ENCODE measurements around the gene PEMT.
"Not testable (repeated sequence)": the region's sequence is repeated elsewhere in the genome, so short reads cannot be mapped to it uniquely, and the experiment has no call there.

PEMT gene

DNA sequence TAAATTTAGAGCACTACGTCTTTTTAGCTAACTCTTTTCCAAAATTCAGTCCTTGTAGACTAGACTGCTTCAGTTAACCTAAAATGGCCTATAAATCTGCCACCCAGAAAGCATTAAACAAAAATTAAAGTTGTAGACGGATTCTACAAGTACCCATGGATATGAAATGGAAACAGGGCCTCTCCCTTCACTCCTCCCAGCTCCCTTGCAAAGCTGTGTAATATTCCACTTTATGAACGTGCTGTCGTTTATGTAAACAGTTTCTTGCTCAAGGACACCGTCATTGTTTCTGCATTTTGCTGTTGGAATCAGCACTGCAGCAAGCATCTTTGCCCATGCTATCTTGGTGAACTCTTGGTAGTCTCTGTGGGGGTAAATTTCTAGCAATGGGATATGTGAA is 109.6 kb downstream of the PEMT start:
- DNase-seq, result no peak

DNA sequence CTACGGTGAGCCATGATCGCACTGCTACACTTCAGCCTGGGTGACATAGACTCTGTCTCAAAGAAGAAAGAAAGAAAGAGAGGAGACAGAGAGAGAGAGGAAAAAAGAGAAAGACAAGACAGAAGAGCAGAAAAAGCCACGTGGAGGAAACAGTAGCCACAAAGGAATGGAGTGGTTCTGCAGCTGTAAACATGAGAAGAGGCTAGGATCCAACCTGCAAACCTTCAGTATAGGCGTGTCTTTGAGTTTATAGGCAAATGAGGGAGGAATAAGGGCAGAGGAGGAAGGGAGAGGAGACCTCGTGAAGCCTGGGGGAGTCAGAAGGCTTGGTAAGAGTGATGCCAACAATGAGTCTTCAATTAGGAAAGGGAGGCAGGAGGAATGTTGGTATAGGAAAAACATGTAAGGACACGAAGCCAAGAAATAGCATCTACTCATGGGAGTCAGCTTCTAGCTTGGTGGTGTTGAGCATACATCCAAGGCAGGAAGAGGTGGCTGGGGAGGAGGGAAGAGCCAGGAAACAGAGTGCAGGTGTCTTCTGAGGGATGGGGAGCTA is 110.8 kb downstream of the PEMT start:
- no peak for DNase-seq

DNA sequence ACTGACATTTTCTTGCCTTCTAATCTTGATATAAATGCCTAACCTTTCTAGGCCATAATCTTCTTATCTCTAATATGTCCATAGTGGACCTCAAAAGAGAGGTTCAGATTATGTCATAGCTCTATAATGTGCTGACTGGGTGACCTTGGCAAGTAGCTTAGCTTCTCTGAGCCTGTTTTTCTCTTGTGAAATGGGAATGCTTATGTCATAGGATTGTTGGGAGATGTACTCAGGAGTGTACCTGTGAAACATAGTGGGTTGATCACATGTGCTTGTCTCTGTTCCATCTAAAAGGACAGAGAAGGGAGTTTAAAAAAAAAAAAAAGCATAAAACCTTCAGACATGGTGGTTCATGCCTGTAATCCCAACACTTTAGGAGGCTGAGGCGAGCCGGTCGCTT is 112.3 kb downstream of the PEMT start:
- DNase-seq, result no peak

DNA sequence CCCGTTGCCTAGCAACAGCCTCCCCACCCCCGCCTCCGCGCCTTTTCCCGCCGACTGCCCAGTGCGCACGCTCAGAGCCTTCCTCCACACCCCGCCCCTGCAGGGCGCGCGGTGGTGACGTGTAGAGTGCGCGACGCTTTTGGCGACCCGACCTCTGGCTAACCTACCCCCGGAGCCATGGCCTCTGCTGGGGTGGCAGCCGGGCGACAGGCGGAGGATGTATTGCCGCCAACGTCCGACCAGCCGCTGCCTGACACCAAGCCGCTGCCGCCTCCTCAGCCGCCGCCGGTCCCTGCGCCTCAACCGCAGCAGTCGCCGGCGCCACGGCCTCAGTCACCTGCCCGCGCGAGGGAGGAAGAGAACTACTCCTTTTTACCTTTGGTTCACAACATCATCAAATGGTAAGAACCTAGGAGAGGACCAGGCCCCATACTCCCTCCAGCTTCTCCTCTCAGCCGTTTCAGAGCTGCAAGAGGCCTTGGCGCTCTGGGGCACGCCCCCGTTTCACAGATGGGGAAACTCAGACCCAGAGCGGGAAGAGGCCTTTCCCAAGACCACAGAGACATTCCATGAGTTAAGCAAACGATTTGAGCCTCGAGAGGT is 114.5 kb downstream of the PEMT start, which contains the start of gene MED9:
MED9 (plus strand) TSS at position 136 of the 603 bp plus-strand sequence; CDS start at position 178, 42 bp downstream.
- peak; percentile 89 to 94 (median 93) for DNase-seq

DNA sequence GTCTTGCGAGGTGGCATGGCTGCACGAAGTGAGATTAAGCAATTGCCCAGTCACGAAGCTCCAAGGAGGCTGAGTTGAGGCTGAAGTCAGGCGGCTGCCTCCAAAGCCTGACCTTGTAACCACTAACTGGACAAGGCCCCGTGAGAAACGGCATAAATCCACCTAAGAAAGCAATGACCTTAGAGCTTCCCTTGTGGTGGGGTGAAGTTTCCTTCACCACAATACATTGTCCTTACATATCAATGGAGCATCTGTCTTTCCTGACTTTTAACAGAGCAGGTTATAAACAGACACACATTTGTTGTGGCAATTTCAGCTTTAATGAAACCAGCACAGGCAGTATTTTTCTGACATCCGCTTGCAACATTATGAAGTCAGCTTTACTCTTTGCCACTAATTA is 117.2 kb downstream of the PEMT start:
- DNase-seq, result no peak

DNA sequence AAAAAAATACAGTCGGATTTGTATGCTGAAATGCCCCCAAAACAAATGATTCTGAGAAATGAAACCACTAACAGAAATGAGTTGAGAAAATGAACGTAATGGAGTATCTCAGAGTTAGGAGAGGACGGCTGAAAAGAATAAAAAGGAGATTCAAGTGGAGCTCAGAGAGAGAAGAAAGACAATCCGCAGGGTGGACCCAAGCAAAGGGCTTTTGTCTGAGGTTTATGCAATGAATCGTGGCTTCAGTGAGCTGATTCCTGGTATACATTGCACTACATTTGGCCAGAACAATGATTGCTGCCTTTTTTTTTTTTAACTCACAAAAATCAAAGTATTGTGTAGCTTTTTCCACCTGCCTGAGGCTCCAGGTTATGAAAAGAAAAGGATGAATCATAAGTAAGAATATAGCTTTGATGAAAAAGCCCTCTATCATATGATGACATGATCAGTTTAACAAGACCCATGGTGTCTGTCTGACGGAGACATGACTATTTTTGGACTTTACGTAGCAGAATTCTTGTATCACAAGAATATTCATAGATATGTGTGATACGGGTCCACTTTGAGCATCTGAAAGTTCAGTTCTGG is 119.1 kb downstream of the PEMT start:
- no peak for DNase-seq

DNA sequence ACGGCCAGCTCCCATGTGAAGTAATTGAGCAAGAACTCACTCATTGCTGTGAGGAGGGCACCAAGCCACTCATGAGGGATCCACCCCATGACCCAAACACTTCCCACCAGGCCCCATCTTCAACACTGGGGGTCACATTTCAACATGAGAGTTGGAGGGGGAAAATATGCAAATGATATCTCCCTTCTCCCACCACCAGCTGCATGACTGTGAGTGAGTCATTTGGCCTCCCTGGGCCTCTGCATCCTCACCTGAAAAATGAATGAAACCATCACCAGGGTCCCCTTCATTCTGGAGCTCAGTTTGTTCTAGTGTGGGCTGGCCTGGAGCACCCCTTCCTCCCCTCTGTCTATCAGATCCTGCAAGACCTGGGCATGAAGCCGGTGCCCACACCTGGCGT is 121.5 kb downstream of the PEMT start:
- DNase-seq, result no peak

DNA sequence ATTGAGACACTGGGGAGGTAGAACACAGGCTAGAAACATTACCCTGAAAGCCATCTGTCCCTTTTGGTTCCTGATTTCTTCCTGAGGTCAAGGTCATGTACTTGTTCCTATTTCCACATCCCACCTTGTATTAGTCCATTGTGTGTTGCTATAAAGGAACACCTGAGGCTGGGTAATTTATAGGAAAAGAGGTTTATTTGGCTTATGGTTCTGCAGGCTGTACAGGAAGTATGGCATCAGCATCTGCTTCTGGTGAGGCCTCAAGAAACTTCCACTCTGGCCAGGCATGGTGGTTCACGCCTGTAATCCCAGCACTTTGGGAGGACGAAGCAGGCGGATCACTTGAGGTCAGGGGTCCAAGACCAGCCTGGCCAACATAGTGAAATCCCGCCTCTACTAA is 122.2 kb downstream of the PEMT start:
- no peak for DNase-seq

DNA sequence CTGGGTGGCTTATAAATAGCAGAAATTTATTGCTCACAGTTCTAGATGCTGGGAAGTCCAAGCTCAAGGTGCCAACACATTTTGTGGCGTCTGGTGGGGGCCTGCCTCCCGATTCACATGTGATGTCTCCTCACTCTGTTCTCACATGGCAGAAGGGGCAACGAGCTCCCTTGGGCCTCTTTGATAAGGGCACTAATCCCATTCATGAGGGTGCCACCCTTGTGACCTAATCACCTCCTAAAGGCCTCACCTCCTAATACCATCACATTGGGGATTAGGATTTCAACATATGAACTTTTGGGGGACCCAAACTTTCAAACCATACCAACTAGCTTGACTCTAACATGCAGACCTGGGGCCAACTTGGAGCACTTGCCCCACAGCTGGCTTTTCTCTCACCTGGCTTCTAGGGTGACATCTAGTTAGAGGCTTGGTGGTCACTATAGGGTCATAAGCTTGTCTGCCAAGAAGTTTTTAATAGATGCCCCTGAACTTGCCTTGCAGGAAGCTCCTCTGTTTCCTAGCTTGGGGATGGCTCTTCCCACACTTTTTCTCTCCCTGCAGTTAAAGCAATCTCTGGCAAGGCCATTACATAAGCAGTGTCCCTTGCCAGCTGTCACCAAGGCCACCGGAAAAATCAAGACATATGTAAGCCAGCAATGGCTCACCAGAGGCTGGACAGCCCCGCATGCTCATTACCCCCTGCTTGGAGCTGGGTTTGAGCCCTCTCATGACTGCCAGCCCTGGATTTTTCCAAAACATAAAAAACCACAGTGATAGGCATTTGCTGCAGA is 123.1 kb downstream of the PEMT start:
- DNase-seq, result no peak

DNA sequence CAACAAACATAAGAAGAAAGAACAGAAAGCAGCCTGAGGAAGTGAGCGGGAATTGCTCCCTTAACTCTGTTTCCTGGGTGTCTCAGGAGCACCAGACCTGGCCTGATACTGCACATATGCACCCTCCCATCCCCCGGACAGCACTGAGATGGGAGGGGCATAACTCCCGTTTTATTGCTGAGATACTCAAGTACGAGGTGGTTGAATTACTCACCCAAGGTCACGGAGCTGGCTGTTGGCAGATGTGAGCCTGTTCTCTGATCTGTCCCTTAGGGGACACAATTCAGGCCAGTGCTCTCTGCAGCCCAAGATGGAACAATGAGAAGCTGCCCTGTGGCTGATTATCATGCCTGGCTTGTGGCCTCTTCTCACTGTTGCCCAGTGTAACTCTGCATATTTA is 123.8 kb downstream of the PEMT start:
- DNase-seq, result no peak

DNA sequence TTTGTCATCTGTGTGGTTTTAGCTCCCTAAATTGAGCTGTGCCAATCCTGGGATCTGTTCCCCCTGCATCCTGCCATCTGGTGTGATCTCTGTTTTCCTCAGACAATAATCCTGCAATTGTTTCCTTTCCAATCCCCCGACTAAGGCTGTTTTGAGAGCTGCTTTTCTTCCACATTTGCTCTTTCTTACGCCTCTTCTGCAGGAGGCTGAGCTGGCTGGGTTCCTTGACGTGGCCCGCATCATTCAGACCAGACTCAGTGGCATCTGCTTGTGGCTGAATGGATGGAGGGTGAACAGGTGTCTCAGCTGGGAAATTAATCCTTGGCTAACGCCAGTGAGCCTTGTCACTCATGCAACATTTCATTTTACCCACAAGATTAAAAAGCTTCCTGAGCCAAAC is 124.5 kb downstream of the PEMT start:
- DNase-seq, result no peak

DNA sequence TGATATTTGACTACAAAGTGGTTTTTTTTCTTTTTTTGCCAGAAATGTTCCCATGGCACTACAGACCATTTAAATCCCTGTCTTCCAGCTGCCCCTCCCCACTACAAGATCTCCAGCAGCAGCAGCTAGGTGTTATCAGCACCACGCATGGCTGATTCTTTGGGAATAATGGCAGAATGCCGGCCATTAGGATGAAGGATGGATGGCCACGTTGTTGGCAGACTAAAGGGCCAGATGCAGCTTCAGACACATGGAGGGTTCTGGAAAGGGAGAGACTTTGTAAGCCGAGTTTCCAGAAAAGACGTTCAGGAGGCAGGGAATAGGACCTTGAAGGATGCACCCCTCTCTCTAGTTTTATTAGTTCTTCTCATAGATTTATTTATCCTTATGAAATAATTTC is 125.0 kb downstream of the PEMT start:
- no peak for DNase-seq

DNA sequence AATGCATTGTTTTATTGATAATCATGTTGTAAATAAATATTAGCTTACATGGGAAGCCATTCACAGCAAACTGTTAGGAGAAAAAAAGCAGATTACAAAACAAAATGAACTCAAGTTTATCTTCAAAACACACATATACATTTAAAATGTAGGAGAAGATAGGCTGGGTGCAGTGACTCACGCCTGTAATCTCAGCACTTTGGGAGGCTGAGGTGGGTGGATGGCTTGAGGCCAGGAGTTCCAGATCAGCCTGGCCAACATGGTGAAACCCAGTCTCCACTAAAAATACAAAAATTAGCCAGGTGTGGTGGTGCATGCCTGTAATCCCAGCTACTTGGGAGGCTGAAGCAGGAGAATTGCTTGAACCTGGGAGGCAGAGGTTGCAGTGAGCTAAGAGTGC is 125.6 kb downstream of the PEMT start:
- not testable (repeated sequence) for DNase-seq

DNA sequence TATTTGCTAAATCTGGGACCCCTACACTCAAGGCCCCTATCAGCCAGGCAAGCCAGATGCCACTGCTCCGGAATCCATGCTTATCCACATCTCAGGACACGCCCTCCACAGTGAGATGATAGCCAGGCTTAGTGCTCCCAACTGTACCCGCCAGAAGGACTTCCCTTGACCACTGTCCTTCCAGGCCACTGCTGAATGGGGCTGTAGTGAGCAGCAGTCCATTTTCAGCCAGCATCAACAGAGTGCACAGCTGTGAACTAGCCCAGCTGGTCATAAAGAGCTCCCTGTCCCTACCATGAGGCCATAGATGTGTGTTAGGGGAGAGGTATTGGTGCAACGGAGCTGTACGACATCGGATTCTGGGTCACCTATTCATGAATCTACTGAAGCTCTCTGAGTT is 127.7 kb downstream of the PEMT start:
- DNase-seq, result no peak

DNA sequence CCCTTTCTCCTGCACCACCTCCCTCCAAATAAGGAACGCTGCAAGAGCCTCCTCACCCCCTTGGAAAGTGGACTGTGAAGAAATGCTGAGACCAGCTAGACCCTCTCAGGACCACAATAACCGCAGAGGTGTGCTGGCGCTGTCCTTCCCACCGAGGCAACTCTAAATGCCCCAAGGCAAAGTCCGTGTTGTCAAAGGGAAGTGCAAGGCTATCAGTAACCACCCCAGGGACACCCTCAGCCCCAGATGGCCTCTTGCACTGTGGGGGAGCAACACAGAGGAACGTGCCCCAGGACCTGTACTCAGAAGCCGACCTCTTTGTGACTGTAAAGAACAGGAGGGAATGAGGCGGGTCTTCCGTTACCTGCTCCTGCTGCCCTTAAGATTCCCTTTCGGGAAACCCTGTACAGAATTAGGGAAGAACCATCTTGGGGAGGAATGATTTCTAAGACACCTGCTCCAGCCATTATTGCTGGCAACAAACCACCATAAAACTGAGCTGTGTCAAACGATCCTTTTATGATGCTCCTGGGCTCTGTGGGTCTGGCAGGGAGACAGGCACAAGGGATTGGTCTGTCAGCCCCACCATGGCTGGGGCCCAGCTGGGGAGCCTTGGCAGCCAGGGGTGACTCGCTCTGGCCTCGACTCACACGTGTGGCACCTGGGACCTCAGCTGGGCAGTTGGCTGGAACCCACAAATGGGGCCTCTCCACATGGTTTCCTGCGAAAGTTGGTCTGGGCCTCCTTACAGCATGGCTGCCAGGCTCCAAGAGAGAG is 129.3 kb downstream of the PEMT start:
- DNase-seq, result no peak

DNA sequence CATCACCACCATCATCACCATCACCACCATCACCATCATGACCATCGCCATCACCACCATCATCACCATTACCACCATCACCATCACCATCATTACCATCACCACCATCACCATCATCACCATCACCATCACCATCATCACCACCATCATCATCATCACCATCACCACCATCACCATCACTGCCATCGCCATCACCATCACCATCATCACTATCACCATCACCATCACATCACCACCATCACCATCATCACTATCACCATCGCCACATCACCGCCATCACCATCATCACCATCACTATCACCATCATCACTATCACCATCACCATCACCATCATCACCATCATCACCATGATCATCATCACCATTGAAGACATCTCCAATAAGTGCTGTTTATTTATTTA is 131.5 kb downstream of the PEMT start:
- no peak for DNase-seq

DNA sequence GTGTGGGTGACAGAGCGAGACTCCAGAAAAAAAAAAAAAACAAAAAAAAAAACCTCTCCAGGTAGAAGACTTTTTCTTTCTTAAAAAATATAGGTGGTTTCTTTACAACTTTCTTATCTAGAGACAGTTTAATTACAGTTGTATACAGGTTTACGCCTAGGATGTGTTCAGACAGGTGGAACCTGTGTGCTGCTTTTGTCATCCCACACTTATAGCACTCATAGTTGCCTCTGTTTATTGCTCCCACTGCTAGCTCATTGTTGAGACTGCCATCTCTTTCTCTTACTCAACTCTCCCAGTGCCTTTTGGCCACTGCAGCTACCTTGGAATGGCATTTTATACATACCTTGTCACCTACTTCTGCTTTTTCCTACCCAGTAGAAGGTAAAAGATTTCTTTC is 133.8 kb downstream of the PEMT start:
- DNase-seq, result no peak

DNA sequence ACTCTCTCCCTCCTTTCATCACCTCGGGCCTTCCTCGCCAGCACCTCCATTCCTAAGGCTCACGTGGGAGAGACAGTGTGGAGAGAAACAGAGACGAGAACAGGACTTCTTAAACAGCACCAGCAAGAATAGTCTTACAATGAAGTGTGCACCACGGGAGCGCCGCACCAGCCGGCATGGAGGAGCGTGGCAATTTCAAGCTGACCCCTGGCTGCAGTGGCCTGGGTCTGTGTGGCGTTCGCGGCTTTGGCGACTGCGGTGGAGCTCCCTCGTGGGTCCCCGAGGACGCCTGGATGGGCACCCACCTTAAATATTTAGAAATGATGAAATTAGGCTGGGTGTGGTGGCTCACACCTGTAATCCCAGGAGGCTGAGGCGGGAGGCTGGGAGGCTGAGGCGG is 135.3 kb downstream of the PEMT start:
- no peak for DNase-seq

Data from T-helper 1 cell (primary cell).